ENCODE data around the gene SH3GL1. TPM values are rescaled to one million over a fixed set of nuclear protein-coding genes. Genes with fewer than 3 reads are reported as not detected.
A peak's percentile ranks its signal among the peaks of the same experiment; 100 is the strongest.

Gene SH3GL1
- total RNA-seq, 1 donor from 2014 or later, result 115 TPM

DNA sequence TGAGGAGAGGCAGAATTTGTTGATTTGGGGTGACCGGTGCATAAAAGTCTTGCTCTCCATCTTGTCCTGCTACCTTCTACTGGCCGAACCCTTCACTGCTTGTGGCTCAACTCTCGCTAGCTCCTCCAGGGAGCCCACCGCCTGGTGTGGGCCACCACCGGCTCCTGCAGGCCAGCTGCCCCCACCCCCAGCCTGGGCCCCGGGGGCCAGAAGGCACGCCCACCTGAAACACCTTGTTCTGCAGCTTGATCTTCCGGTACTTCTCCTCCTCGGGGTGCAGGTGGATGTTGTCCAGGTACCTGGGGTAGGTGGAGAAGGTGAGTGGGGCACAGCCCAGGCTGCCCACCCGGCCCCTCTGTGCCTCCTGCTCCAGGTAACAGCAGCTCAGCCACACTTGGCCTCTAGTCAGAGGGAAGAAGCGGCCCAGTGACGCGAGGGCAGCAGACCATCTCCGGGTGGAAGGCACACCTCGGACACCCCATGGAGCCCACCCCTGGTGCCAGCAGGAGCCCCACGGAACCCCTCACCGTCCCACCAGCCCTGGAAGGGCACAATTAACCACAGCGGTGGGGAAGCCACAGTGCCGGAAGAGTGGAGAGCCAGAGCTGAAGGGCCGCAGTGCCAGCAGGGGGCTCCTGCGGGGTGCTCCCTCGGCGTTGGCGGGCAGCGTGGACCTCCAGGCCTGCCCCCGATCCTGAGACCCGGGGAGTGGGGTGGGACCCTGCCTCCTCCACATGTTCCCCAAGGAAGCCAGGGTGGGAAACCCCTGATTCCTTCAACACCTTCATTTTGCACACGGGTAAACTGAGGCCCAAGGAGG lies 47.2 kb upstream of the SH3GL1 start:
- no peaks in the 10 kb centered on the region for H3K9me3 Mint-ChIP-seq (ENCODE audit: unreplicated experiment)
- no peak overlapping the region for H3K4me3 Mint-ChIP-seq (ENCODE audit: unreplicated experiment)
- no peak for DNase-seq (ENCODE audit: extremely low spot score, unreplicated experiment)
- TF ChIP-seq, protein P1, sequence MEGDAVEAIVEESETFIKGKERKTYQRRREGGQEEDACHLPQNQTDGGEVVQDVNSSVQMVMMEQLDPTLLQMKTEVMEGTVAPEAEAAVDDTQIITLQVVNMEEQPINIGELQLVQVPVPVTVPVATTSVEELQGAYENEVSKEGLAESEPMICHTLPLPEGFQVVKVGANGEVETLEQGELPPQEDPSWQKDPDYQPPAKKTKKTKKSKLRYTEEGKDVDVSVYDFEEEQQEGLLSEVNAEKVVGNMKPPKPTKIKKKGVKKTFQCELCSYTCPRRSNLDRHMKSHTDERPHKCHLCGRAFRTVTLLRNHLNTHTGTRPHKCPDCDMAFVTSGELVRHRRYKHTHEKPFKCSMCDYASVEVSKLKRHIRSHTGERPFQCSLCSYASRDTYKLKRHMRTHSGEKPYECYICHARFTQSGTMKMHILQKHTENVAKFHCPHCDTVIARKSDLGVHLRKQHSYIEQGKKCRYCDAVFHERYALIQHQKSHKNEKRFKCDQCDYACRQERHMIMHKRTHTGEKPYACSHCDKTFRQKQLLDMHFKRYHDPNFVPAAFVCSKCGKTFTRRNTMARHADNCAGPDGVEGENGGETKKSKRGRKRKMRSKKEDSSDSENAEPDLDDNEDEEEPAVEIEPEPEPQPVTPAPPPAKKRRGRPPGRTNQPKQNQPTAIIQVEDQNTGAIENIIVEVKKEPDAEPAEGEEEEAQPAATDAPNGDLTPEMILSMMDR (IDR thresholded peaks at IDR 0.05), result no peak
- H3K27ac Mint-ChIP-seq (ENCODE audit: unreplicated experiment), result no peak overlapping the region
- H3K4me1 Mint-ChIP-seq (ENCODE audit: unreplicated experiment), result no peaks in the 10 kb centered on the region
- no peaks in the 10 kb centered on the region for H3K27me3 Mint-ChIP-seq (ENCODE audit: unreplicated experiment)
- H3K36me3 Mint-ChIP-seq (ENCODE audit: unreplicated experiment), result peaks cover 21% of the 10 kb centered on the region

DNA sequence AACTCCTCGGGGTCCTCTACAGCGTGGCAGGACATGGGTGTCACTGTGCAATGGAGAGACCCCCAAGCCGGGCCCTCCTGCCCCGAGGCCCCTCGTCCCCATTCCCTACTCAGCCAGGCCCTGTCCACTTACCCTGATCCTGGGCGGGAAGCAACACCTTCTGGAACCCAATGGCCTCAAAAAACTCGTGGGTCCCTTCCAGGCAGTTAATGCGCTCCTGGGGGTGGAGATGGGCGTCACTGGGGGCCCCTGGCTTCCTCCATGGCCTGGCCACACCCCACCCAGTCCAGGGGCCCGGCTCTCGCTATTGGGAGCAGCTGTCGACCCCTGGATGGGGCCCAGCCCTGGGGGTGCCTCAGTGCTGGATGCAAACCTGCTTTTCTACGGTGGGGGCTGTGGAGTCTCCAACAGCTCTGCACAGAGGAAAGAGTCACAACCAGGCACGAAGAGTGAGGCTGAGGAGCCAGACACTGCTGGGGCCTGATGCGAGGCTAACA lies 46.4 kb upstream of the SH3GL1 start:
- Mint-ChIP-seq H3K36me3 (ENCODE audit: unreplicated experiment) (peaks cover 21% of the 10 kb centered on the region), H3K4me1 (ENCODE audit: unreplicated experiment) (no peaks in the 10 kb centered on the region), H3K27me3 (ENCODE audit: unreplicated experiment) (no peaks in the 10 kb centered on the region), H3K9me3 (ENCODE audit: unreplicated experiment) (no peaks in the 10 kb centered on the region), H3K27ac (ENCODE audit: unreplicated experiment) (no peak overlapping the region), H3K4me3 (ENCODE audit: unreplicated experiment) (no peak overlapping the region)
- DNase-seq (ENCODE audit: extremely low spot score, unreplicated experiment), result no peak
- TF ChIP-seq, protein P1 (IDR thresholded peaks at IDR 0.05), result no peak

DNA sequence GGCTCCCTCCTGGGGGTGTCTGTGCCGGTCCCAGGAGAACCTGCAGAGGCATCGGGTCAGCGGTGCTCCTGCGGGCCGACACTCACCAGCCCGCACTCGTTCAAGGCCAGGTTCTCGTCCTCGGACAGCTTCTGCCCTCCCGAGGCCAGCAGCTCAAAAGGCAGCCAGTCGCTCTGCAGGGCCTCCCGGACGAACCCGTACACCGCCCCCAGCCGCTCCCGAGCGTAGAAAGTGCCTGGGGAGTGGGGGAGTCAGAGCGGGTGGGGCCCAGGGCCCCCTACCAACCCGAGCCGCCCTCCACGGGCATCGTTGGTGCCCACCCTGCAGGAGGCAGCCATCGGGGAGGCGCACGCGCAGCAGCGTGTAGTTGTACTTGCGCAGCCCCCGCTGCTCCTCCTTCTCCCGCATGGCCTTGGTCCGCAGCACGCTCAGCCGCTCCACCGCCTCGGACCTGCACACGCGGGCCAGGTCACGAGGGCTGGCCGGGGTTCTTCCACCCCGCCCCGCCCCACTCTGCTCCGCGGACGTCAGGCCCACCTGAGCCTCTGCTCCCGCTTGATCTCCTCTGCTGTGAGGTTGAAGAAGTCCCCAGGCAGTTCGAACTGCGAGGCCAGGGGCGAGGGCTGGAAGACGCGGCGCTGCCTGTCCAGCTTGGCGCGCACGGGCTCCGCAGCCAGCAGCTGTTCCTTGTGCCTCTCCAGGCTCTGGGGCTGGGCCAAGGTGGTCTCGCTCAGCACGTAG lies 45.8 kb upstream of the SH3GL1 start:
- Mint-ChIP-seq H3K9me3 (ENCODE audit: unreplicated experiment) (no peaks in the 10 kb centered on the region), H3K4me3 (ENCODE audit: unreplicated experiment) (no peak overlapping the region), H3K4me1 (ENCODE audit: unreplicated experiment) (no peaks in the 10 kb centered on the region), H3K36me3 (ENCODE audit: unreplicated experiment) (peaks cover 21% of the 10 kb centered on the region), H3K27ac (ENCODE audit: unreplicated experiment) (no peak overlapping the region), H3K27me3 (ENCODE audit: unreplicated experiment) (no peaks in the 10 kb centered on the region)
- DNase-seq (ENCODE audit: extremely low spot score, unreplicated experiment), result no peak
- TF ChIP-seq, protein P1 (IDR thresholded peaks at IDR 0.05), result no peak

DNA sequence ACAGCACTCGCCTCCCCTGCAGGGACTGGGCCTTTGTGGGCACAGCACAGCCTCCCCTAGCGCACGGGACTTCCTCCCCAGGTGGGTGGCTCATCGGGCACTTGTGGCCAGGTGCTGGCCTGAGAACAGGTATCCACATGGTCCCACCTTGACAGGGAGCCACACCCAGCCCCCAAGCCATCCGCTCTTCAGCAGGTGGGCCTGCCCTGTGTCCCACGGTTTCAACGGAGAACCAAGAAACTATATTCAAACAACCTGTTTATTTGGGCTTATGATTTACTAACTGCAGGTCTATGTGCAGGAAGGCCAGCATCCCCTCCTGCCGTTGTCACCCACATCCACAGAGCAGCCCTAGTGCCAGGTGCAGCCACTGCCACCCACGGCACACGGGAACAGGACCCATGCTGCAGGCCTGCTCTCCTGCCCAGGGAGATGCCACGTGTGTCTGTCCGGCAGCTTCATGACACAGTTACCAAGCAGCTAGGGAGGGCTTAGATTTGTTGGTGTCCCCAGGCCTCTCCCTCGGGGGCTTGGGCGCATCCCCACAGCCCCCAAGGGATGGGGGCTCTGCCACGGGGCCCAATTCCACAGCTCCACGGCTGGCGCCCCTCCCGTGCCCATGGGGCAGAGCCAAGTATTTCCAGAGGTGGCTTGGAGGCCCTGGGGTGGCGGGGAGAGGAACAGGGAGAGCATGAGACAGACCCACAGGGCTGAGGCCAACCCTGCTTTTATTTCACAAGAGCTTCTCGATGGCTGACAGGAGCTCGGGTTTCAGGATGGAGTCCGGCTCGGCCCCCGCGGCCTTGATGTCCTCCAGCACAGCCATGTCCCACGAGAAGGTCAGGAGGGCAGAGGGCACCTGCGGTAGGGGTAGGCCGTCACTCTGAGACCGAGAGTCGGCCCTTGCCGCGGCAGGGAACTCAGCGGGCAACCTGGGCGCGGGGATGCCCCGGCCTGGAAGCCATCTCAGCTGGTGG lies 44.7 kb upstream of the SH3GL1 start:
- H3K4me1 Mint-ChIP-seq (ENCODE audit: unreplicated experiment), result no peaks in the 10 kb centered on the region
- H3K27ac Mint-ChIP-seq (ENCODE audit: unreplicated experiment), result peak overlapping the region; percentile 35
- no peaks in the 10 kb centered on the region for H3K27me3 Mint-ChIP-seq (ENCODE audit: unreplicated experiment)
- H3K9me3 Mint-ChIP-seq (ENCODE audit: unreplicated experiment), result no peaks in the 10 kb centered on the region
- no peak for DNase-seq (ENCODE audit: extremely low spot score, unreplicated experiment)
- TF ChIP-seq, protein P1 (IDR thresholded peaks at IDR 0.05), result no peak
- H3K36me3 Mint-ChIP-seq (ENCODE audit: unreplicated experiment), result peaks cover 14% of the 10 kb centered on the region
- H3K4me3 Mint-ChIP-seq (ENCODE audit: unreplicated experiment), result no peak overlapping the region
